Vagina (tissue), 2 donors: ENCODE measurements around the gene MOBP.

Experiments used
- POLR2A ChIP-seq, 2 donors: fragments of 450-650 bp; IDR thresholded peaks; one replicate each; pipeline ENCODE4 v1.6.1; 2017; ENCODE audit warnings: antibody characterized with exemption in 2 of 2, mild to moderate bottlenecking in 2 of 2, moderate library complexity in 2 of 2
- TF ChIP-seq, protein P1 (sequence below), 3 experiments: fragments of 450-650 bp in 2 of 3; fragments of 200-600 bp in 1 of 3; sonication (generic) in 1 of 3; IDR thresholded peaks; one replicate each; pipeline ENCODE4 v1.5.1; 2017 to 2019; ENCODE audit warnings: antibody characterized with exemption in 3 of 3, mild to moderate bottlenecking in 2 of 3, moderate library complexity in 2 of 3

DNA sequence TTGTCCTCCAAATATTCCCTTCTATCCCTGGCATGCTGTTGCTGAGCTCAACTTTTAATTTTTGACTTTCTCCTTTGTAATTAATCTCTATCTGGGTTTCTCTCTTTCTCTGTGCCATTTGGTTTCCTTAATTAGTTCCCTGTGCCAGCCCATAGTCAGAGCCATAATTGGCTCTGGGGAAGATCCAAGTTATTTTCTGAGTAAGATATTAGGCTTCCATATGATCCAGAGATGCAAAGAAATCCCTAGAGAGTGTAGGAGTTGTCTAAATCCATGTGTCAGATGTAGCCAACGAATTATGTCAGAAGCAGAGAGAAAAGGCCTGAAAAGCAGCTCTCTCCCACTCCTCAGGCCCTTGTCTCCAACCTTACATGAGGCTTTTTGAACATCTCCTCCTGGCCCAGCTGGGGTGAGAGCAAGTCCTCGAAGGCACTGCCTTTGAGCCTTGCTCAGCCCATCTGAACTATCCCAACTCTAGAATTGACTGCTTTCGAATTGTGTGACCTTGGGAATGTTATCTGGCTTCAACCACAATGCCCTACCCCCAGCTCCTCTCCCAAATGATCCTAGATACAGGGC, 46.4 kb downstream of the MOBP start:
- TF ChIP-seq, protein P1, sequence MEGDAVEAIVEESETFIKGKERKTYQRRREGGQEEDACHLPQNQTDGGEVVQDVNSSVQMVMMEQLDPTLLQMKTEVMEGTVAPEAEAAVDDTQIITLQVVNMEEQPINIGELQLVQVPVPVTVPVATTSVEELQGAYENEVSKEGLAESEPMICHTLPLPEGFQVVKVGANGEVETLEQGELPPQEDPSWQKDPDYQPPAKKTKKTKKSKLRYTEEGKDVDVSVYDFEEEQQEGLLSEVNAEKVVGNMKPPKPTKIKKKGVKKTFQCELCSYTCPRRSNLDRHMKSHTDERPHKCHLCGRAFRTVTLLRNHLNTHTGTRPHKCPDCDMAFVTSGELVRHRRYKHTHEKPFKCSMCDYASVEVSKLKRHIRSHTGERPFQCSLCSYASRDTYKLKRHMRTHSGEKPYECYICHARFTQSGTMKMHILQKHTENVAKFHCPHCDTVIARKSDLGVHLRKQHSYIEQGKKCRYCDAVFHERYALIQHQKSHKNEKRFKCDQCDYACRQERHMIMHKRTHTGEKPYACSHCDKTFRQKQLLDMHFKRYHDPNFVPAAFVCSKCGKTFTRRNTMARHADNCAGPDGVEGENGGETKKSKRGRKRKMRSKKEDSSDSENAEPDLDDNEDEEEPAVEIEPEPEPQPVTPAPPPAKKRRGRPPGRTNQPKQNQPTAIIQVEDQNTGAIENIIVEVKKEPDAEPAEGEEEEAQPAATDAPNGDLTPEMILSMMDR (IDR thresholded peaks at IDR 0.05) = no peak
- no peak for TF ChIP-seq POLR2A (IDR thresholded peaks at IDR 0.05)
